DND-41 (cell line): Measurements from ENCODE around the gene CARD16.

Experiments
- ATAC-seq: fragments of 200-7000 bp; cut with Tn5 transposase; 3 replicates; pipeline ENCODE4 v1.9.1; 2021; ENCODE audit warnings: low read depth; ENCODE audit not compliant: insufficient read depth
- DNase-seq: peaks from one replicate; pipeline ENCODE4 v3.0.0-alpha.2; 2020
- H2AFZ ChIP-seq: 2 replicates; pipeline ENCODE4 v1.6.0; 2012; ENCODE audit warnings: low read depth, low read length
- H3K27ac ChIP-seq: 2 replicates; pipeline ENCODE4 v1.5.1; 2012; ENCODE audit warnings: low read length, inconsistent platforms
- H3K27me3 ChIP-seq: fragments of 200-600 bp; sonication (generic); 2 replicates; pipeline ENCODE4 v1.6.0; 2012; ENCODE audit warnings: low read length, mild to moderate bottlenecking, inconsistent platforms; ENCODE audit not compliant: insufficient read depth, poor library complexity
- H3K36me3 ChIP-seq: 2 replicates; pipeline ENCODE4 v1.5.1; 2012; ENCODE audit warnings: low read length, inconsistent platforms; ENCODE audit not compliant: insufficient read depth
- H3K4me1 ChIP-seq: 2 replicates; pipeline ENCODE4 v1.5.1; 2012; ENCODE audit warnings: mild to moderate bottlenecking, low read length; ENCODE audit not compliant: insufficient read depth
- H3K4me2 ChIP-seq: 2 replicates; pipeline ENCODE4 v1.6.0; 2012; ENCODE audit warnings: mild to moderate bottlenecking, moderate library complexity, low read length, inconsistent platforms; ENCODE audit not compliant: insufficient read depth
- H3K4me3 ChIP-seq, 2 experiments: fragments of 200-600 bp in 1 of 2; shearing (Covaris generic) in 1 of 2; 2 replicates each; pipeline ENCODE4 v1.5.1; 2012 to 2016; ENCODE audit warnings: inconsistent platforms in 2 of 2, low read length in 2 of 2, mild to moderate bottlenecking in 2 of 2, low read depth in 1 of 2, moderate library complexity in 1 of 2
- H3K79me2 ChIP-seq: 2 replicates; pipeline ENCODE4 v1.6.0; 2012; ENCODE audit warnings: low read length, inconsistent platforms; ENCODE audit not compliant: insufficient read depth
- H3K9ac ChIP-seq: 2 replicates; pipeline ENCODE4 v1.6.0; 2012; ENCODE audit warnings: low read depth, mild to moderate bottlenecking, inconsistent platforms, low read length, moderate library complexity
- H3K9me3 ChIP-seq: 2 replicates; pipeline ENCODE4 v1.5.1; 2012; ENCODE audit warnings: low read length, moderate library complexity, mild to moderate bottlenecking, inconsistent platforms; ENCODE audit not compliant: insufficient read depth, severe bottlenecking
- H4K20me1 ChIP-seq: 2 replicates; pipeline ENCODE4 v1.6.0; 2012; ENCODE audit warnings: low read length; ENCODE audit not compliant: insufficient read depth
- CTCF ChIP-seq: IDR thresholded peaks from 2 replicates; pipeline ENCODE4 v1.5.1; 2012; ENCODE audit warnings: borderline replicate concordance, low read length, moderate library complexity, mild to moderate bottlenecking; ENCODE audit not compliant: poor library complexity, severe bottlenecking; ENCODE audit errors: extremely low read depth
- EZH2 ChIP-seq: IDR thresholded peaks from 3 replicates; pipeline ENCODE4 v1.6.1; 2012; ENCODE audit warnings: borderline replicate concordance, low read depth, mild to moderate bottlenecking, moderate library complexity, low read length, inconsistent platforms; ENCODE audit not compliant: severe bottlenecking

Gene CARD16

GRCh38 chr11:105023003-105023402, 22.1 kb downstream of the CARD16 start, which contains the start of gene CASP5:
Gene CASP5, minus strand, starts transcription at chr11:105023168. Its CDS starts 32 bp downstream, at chr11:105023136.
- Histone ChIP-seq H3K4me3 (no peak within 1 kb of the TSS), H3K79me2 (no peaks in the 10 kb centered on the region), H3K4me2 (no peak within 1 kb of the TSS), H4K20me1 (no peaks in the 10 kb centered on the region), H3K27me3 (no peaks in the 10 kb centered on the region), H3K27ac (no peak within 1 kb of the TSS), H3K9me3 (no peaks in the 10 kb centered on the region), H3K36me3 (peaks cover 18% of the 10 kb centered on the region; the same call in 1 of the 2 replicates), H3K9ac (no peak within 1 kb of the TSS), H3K4me1 (peaks cover 4% of the 10 kb centered on the region; the same call in 1 of the 2 replicates), H2AFZ (no peak within 1 kb of the TSS)
- DNase-seq (no peak), ATAC-seq (0 out of 3 replicates have a peak, but pooled peaks have one; percentile 33)
- TF ChIP-seq EZH2 (no peak), CTCF (no peak)

- H3K36me3 ChIP-seq, result peaks cover 14% of the 10 kb centered on the region; the same call in 1 of the 2 replicates
- H2AFZ ChIP-seq, result no peak overlapping the region
Observed at GRCh38 chr11:105022527-105022926, 22.6 kb downstream of the CARD16 start.

GRCh38 chr11:105007463-105007862, 37.7 kb downstream of the CARD16 start:
- Histone ChIP-seq H2AFZ (no peak overlapping the region), H3K4me1 (no peaks in the 10 kb centered on the region), H3K9ac (no peak overlapping the region), H3K79me2 (no peaks in the 10 kb centered on the region), H3K27me3 (no peaks in the 10 kb centered on the region), H4K20me1 (no peaks in the 10 kb centered on the region), H3K4me2 (no peak overlapping the region), H3K27ac (no peak overlapping the region), H3K36me3 (no peaks in the 10 kb centered on the region), H3K9me3 (no peaks in the 10 kb centered on the region), H3K4me3 (no peak overlapping the region)
- DNase-seq (no peak), ATAC-seq (no peak)
- TF ChIP-seq CTCF (no peak), EZH2 (no peak)

More at GRCh38 chr11:105022527-105022926, 22.6 kb downstream of the CARD16 start:
- Histone ChIP-seq H3K27ac (no peak overlapping the region), H4K20me1 (no peaks in the 10 kb centered on the region), H3K4me2 (no peak overlapping the region), H3K79me2 (no peaks in the 10 kb centered on the region), H3K4me1 (peaks cover 4% of the 10 kb centered on the region; the same call in 1 of the 2 replicates), H3K9me3 (no peaks in the 10 kb centered on the region), H3K27me3 (no peaks in the 10 kb centered on the region), H3K4me3 (no peak overlapping the region), H3K9ac (no peak overlapping the region)
- TF ChIP-seq CTCF (no peak), EZH2 (no peak)
- DNase-seq (no peak), ATAC-seq (no peak)
